Peyer's patch (tissue), 4 donors: ENCODE data around the gene CELF1. TPM values are rescaled to one million over a fixed set of nuclear protein-coding genes. Genes with fewer than 3 reads are reported as not detected.

Source experiments
- DNase-seq, 3 donors: peaks; one replicate each; pipeline ENCODE4 v3.0.0-alpha.2; 2017 to 2019
- H3K27ac ChIP-seq, 4 donors: fragments of 200-600 bp; sonication (generic); one replicate each; pipeline ENCODE4 v1.5.1; 2016 to 2019
- H3K27me3 ChIP-seq, 2 donors: fragments of 200-600 bp; sonication (generic); one replicate each; pipeline ENCODE4 v1.5.1; 2019
- H3K36me3 ChIP-seq, 3 donors: fragments of 200-600 bp; sonication (generic); one replicate each; pipeline ENCODE4 v1.5.1; 2016 to 2019
- H3K4me1 ChIP-seq, 4 donors: fragments of 200-600 bp; sonication (generic); one replicate each; pipeline ENCODE4 v1.5.1; 2016 to 2019
- H3K4me3 ChIP-seq, 4 donors: fragments of 200-600 bp; sonication (generic); 1 replicate in 3 of 4; 2 replicates in 1 of 4; pipeline ENCODE4 v1.5.1; 2016 to 2019; ENCODE audit warnings: mild to moderate bottlenecking in 1 of 4
- H3K9me3 ChIP-seq, 4 donors: fragments of 200-600 bp; sonication (generic); one replicate each; pipeline ENCODE4 v1.5.1; 2016 to 2019; ENCODE audit warnings: mild to moderate bottlenecking in 1 of 4
- CTCF ChIP-seq, 6 experiments: fragments of 450-650 bp in 4 of 6; fragments of 200-600 bp in 2 of 6; sonication (generic) in 1 of 6; IDR thresholded peaks; one replicate each; pipeline ENCODE4 v1.5.1; 2017 to 2019; ENCODE audit warnings: antibody characterized with exemption in 6 of 6, mild to moderate bottlenecking in 3 of 6, moderate library complexity in 1 of 6
- POLR2A ChIP-seq, 2 donors: fragments of 450-650 bp; IDR thresholded peaks; one replicate each; pipeline ENCODE4 v1.5.1; 2017; ENCODE audit warnings: antibody characterized with exemption in 2 of 2, mild to moderate bottlenecking in 2 of 2, moderate library complexity in 2 of 2
- total RNA-seq, 4 donors: library from RNA; depleted of rRNA; stranded (reverse); fragments of >200 nt; gene quantifications; one replicate each; pipeline ENCODE4 v1.1.0, GENCODE V29; 2016

The CELF1 gene
- total RNA-seq = 100 to 1,000 TPM in 3 of 4 donors, 10 to 100 TPM in 1; 90.7 to 134 (median 121) TPM

GRCh38 chr11:47552566-47553405, at the start of gene CELF1:
CELF1 (minus strand) TSS chr11:47553132; CDS start chr11:47499523, 53,609 bp downstream.
- no peaks in the 10 kb centered on the region for H3K36me3 ChIP-seq
- peak within 1 kb of the TSS; percentile 90 to 99 (median 97) for H3K4me3 ChIP-seq
- peak within 1 kb of the TSS; percentile 85 to 98 (median 94) for H3K27ac ChIP-seq
- no peaks in the 10 kb centered on the region for H3K27me3 ChIP-seq
- peaks cover 0 to 30% (median 2%) of the 10 kb centered on the region in 4 donors for H3K4me1 ChIP-seq
- DNase-seq = peak; percentile 90 to 96 (median 95)
- TF ChIP-seq CTCF (IDR thresholded peaks at IDR 0.05) (peak; percentile 82 to 97 (median 92)), POLR2A (IDR thresholded peaks at IDR 0.05) (peak; percentile 26 to 55)
- no peaks in the 10 kb centered on the region for H3K9me3 ChIP-seq

GRCh38 chr11:47599902-47600301, 47.0 kb upstream of the CELF1 start:
- H3K4me1 ChIP-seq = no peaks in the 10 kb centered on the region
- DNase-seq = peak in 1 of 3 donors; percentile 15
- no peak overlapping the region for H3K27ac ChIP-seq
- TF ChIP-seq POLR2A (IDR thresholded peaks at IDR 0.05) = no peak
- no peaks in the 10 kb centered on the region for H3K9me3 ChIP-seq
- H3K36me3 ChIP-seq = no peaks in the 10 kb centered on the region
- no peak overlapping the region for H3K4me3 ChIP-seq
- no peaks in the 10 kb centered on the region for H3K27me3 ChIP-seq

- no peaks in the 10 kb centered on the region for H3K36me3 ChIP-seq
- no peak overlapping the region for H3K4me3 ChIP-seq
- peaks cover 0 to 9% (median 7%) of the 10 kb centered on the region in 4 donors for H3K4me1 ChIP-seq
- DNase-seq = no peak
- TF ChIP-seq CTCF (IDR thresholded peaks at IDR 0.05) = no peak
- TF ChIP-seq POLR2A (IDR thresholded peaks at IDR 0.05) = no peak
- H3K27ac ChIP-seq = no peak overlapping the region
- peaks cover 0 to 17% of the 10 kb centered on the region in 2 donors for H3K27me3 ChIP-seq
- H3K9me3 ChIP-seq = no peaks in the 10 kb centered on the region
Observed at GRCh38 chr11:47595967-47596366, 43.0 kb upstream of the CELF1 start.

- DNase-seq = no peak
- no peaks in the 10 kb centered on the region for H3K36me3 ChIP-seq
- no peak overlapping the region for H3K27ac ChIP-seq
- peaks cover 0 to 17% of the 10 kb centered on the region in 2 donors for H3K27me3 ChIP-seq
- TF ChIP-seq CTCF (IDR thresholded peaks at IDR 0.05) = no peak
- TF ChIP-seq POLR2A (IDR thresholded peaks at IDR 0.05) = no peak
- no peaks in the 10 kb centered on the region for H3K9me3 ChIP-seq
- no peak overlapping the region for H3K4me3 ChIP-seq
- peaks cover 0 to 9% (median 7%) of the 10 kb centered on the region in 4 donors for H3K4me1 ChIP-seq
Observed at GRCh38 chr11:47595029-47595428, 42.1 kb upstream of the CELF1 start.

GRCh38 chr11:47593934-47594855, 41.3 kb upstream of the CELF1 start, which contains the start of gene C1QTNF4:
C1QTNF4 (minus strand) TSS chr11:47594411; CDS start chr11:47590810, 3,601 bp downstream.
- Histone ChIP-seq H3K27me3 (peaks cover 0 to 17% of the 10 kb centered on the region in 2 donors), H3K27ac (no peak within 1 kb of the TSS), H3K4me3 (peak within 1 kb of the TSS in 3 of 4 donors; percentile 15 to 32 (median 26)), H3K36me3 (no peaks in the 10 kb centered on the region), H3K4me1 (peaks cover 0 to 13% (median 7%) of the 10 kb centered on the region in 4 donors), H3K9me3 (no peaks in the 10 kb centered on the region)
- TF ChIP-seq POLR2A (IDR thresholded peaks at IDR 0.05) (no peak), CTCF (IDR thresholded peaks at IDR 0.05) (no peak)
- no peak for DNase-seq
